Esophagus squamous epithelium (tissue), 5 donors: ENCODE measurements around the gene DHRS1. TPM values are rescaled to one million over a fixed set of nuclear protein-coding genes. Genes with fewer than 3 reads are reported as not detected.
A peak's percentile ranks its signal among the peaks of the same experiment; 100 is the strongest.

Source experiments
- DNase-seq: peaks from one replicate; lab custom pipeline; 2025; lab: John Stamatoyannopoulos, UW
- H3K27ac ChIP-seq, 4 donors: fragments of 200-600 bp; sonication (generic); one replicate each; pipeline ENCODE4 v1.5.1; 2016 to 2019; ENCODE audit warnings: mild to moderate bottlenecking in 1 of 4
- H3K27me3 ChIP-seq, 4 donors: fragments of 200-600 bp; sonication (generic); 1 replicate in 3 of 4; 2 replicates in 1 of 4; pipeline versions ENCODE4 v1.5.1 to v1.6.0; 2017 to 2021; ENCODE audit warnings: antibody characterized with exemption in 1 of 4
- H3K36me3 ChIP-seq, 3 donors: fragments of 200-600 bp; sonication (generic); one replicate each; pipeline ENCODE4 v1.5.1; 2016 to 2019
- H3K4me1 ChIP-seq, 3 donors: fragments of 200-600 bp; sonication (generic); one replicate each; pipeline ENCODE4 v1.5.1; 2017 to 2019
- H3K4me3 ChIP-seq, 4 donors: fragments of 200-600 bp; sonication (generic); 1 replicate in 3 of 4; 2 replicates in 1 of 4; pipeline ENCODE4 v1.5.1; 2016 to 2019; ENCODE audit warnings: mild to moderate bottlenecking in 2 of 4, moderate library complexity in 1 of 4
- H3K9me3 ChIP-seq, 3 donors: fragments of 200-600 bp; sonication (generic); one replicate each; pipeline ENCODE4 v1.5.1; 2016 to 2019
- CTCF ChIP-seq, 6 experiments: fragments of 450-650 bp in 4 of 6; fragments of 200-600 bp in 2 of 6; sonication (generic) in 2 of 6; IDR thresholded peaks; one replicate each; pipeline ENCODE4 v1.5.1; 2016 to 2019; ENCODE audit warnings: antibody characterized with exemption in 6 of 6, mild to moderate bottlenecking in 4 of 6, moderate library complexity in 4 of 6
- POLR2A ChIP-seq, 4 donors: fragments of 450-650 bp; IDR thresholded peaks; one replicate each; pipeline ENCODE4 v1.6.1; 2017; ENCODE audit warnings: antibody characterized with exemption in 4 of 4, mild to moderate bottlenecking in 4 of 4, moderate library complexity in 3 of 4
- WGBS, 2 donors: methylation state at CpG; one replicate each; pipeline ENCODE4 v1.1.5; 2018; 5-methylcytosine and 5-hydroxymethylcytosine counted together
- intact Hi-C: fragments of 100-400 bp; cut with DNase I; formaldehyde crosslinking; loops from one replicate; pipeline ENCODE4 v1.15.0; 2022
- total RNA-seq, 4 donors: library from RNA; depleted of rRNA; stranded (reverse); fragments of >200 nt; gene quantifications; one replicate each; pipeline ENCODE4 v1.1.0, GENCODE V29; 2016
- donor health status: DM: yes; HTN: yes; CAD: no.

Gene DHRS1
- total RNA-seq, 4 donors from 2014 or later = 81.6 to 164 (median 101) TPM

GRCh38 chr14:24283796-24284460, 15.7 kb downstream of the DHRS1 start:
- H3K36me3 ChIP-seq = peaks cover 0 to 6% (median 0%) of the 10 kb centered on the region in 3 donors
- H3K4me3 ChIP-seq = no peak overlapping the region
- 87% methylated on average over 4 of the region's 5 CpGs; no CpG with 5 or more reads in 1 of the 2 donors for WGBS, 2 donors
- H3K4me1 ChIP-seq = peaks cover 30 to 85% (median 36%) of the 10 kb centered on the region in 3 donors
- no peaks in the 10 kb centered on the region for H3K9me3 ChIP-seq
- H3K27me3 ChIP-seq = no peaks in the 10 kb centered on the region
- H3K27ac ChIP-seq = peak overlapping the region in 3 of 4 donors; percentile 43 to 76 (median 67)
- no peak for DNase-seq
- intact Hi-C loops = no loop called here
- TF ChIP-seq POLR2A (IDR thresholded peaks at IDR 0.05) (no peak), CTCF (IDR thresholded peaks at IDR 0.05) (no peak)

DNA sequence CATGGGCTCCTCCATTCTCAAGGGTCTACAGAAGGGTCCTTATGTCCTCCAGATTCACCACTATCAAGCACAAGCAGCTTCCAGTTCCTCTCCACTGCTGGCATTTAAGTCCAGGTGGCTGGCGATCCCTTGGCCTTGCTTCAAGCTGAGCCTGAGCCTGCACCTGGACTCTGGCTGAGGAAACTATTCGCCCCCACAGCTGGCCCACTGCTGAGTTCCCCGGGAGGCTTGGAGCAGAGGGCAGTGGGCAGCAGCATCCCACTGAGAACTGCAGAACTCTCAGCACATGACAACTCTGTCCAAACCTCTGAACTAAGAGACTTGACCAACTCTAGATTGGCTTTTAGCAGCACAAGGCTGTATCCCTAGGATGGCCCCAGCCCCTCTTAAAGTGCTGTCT, 16.8 kb downstream of the DHRS1 start:
- Histone ChIP-seq H3K4me3 (no peak overlapping the region), H3K4me1 (peaks cover 34 to 97% (median 45%) of the 10 kb centered on the region in 3 donors), H3K9me3 (no peaks in the 10 kb centered on the region), H3K36me3 (no peaks in the 10 kb centered on the region), H3K27me3 (no peaks in the 10 kb centered on the region), H3K27ac (peak overlapping the region in 1 of 4 donors; percentile 16)
- DNase-seq = no peak
- no CpG with 5 or more reads among the region's 3 CpGs for WGBS, 2 donors
- intact Hi-C loops = no loop called here
- no peak for TF ChIP-seq POLR2A (IDR thresholded peaks at IDR 0.05)
- TF ChIP-seq CTCF (IDR thresholded peaks at IDR 0.05) = no peak

DNA sequence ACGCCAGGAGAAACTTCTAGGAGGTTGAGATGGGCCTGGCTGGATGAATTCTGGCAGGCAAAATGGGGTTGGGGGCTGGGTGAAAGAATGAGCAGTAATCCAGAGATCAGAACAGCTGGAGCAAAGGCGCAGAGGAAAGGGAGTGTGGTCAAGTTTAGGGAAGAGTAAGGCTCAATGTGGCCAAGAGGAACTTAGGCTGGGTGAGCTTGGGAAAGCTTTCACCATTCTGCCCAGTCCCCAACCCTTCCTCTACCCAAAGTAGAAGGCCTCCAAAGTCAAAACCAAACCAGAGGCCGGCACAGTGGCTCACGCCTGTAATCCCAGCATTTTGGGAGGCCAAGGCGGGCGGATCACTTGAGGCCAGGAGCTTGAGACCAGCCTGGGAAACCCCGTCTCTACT, 17.9 kb downstream of the DHRS1 start:
- no peak for TF ChIP-seq CTCF (IDR thresholded peaks at IDR 0.05)
- no peak for TF ChIP-seq POLR2A (IDR thresholded peaks at IDR 0.05)
- Histone ChIP-seq H3K4me3 (no peak overlapping the region), H3K27ac (peak overlapping the region; percentile 67 to 88 (median 78)), H3K9me3 (no peaks in the 10 kb centered on the region), H3K27me3 (no peaks in the 10 kb centered on the region), H3K36me3 (no peaks in the 10 kb centered on the region), H3K4me1 (peaks cover 34 to 98% (median 53%) of the 10 kb centered on the region in 3 donors)
- DNase-seq = no peak
- WGBS, 2 donors = 84 to 91% methylated on average over 5 to 7 of the region's 7 CpGs
- intact Hi-C loops = no loop called here

DNA sequence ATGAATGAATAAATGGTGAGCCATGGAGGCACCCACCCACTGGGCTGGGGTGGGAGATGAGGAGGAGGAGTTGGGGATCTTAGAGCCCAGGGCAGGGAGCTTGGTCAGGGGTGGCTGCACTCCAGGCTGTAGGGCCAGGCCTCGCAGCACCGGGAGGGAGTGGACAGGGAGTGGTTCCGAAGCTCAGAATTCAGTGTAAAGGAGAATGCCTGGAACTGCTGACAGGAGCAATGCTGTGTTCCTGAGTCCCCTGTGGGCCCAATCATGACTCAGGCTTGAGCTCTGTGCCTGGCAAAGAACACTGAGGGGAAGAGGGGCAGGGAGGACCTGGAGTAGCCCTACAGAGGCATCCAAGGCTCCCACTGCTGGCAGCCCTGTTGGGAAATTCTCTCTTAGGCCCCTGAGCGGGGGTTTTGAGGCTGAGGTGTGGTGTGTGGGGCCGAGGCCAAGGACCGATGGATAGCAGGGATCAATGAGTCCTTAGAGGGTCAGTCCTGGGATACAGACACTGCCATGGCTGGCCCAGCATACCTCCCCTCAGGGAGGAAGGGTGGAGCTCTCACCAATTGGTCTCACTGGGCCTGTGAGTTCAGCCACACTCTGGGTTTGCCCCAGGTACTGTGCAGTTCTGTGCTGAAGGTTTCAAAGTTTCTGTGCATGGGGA, 18.7 kb downstream of the DHRS1 start:
- no peak for DNase-seq
- no peak for TF ChIP-seq POLR2A (IDR thresholded peaks at IDR 0.05)
- TF ChIP-seq CTCF (IDR thresholded peaks at IDR 0.05) = no peak
- Histone ChIP-seq H3K4me3 (no peak overlapping the region), H3K27ac (peak overlapping the region; percentile 67 to 88 (median 78)), H3K27me3 (no peaks in the 10 kb centered on the region), H3K36me3 (no peaks in the 10 kb centered on the region), H3K9me3 (no peaks in the 10 kb centered on the region), H3K4me1 (peaks cover 29 to 96% (median 48%) of the 10 kb centered on the region in 3 donors)
- intact Hi-C loops = no loop called here
- WGBS, 2 donors = 65 to 68% methylated on average over 6 of the region's 6 CpGs
